NOMO-1 (cell line): Measurements from ENCODE around the gene RIOK3.
"Not testable (repeated sequence)": the region's sequence is repeated elsewhere in the genome, so short reads cannot be mapped to it uniquely, and the experiment has no call there.

Experiments
- DNase-seq, 2 experiments: peaks; one replicate each; lab custom pipeline; 2025; ENCODE audit not compliant: unreplicated experiment in 2 of 2; lab: John Stamatoyannopoulos, UW

The RIOK3 gene

DNA sequence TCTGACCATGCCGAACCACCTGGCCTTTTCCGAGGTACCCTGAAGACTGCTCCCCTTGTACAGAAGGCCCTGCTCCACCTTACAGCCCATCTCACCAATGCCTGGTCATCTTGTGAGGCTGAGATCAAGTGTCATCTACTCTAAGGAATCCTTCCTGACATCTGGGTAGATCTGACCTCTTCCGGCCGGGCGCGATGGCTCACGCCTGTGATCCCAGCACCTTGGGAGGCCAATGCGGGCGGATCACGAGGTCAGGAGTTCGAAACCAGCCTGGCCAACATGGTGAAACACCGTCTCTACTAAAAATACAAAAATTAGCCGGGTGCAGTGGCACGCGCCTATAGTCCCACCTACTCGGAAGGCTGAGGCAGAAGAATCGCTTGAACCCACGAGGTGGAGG, 2.1 kb upstream of the RIOK3 start:
- no peak for DNase-seq

- no peak for DNase-seq
Measured at GRCh38 chr18:23451491-23451890, 1.6 kb upstream of the RIOK3 start.

DNA sequence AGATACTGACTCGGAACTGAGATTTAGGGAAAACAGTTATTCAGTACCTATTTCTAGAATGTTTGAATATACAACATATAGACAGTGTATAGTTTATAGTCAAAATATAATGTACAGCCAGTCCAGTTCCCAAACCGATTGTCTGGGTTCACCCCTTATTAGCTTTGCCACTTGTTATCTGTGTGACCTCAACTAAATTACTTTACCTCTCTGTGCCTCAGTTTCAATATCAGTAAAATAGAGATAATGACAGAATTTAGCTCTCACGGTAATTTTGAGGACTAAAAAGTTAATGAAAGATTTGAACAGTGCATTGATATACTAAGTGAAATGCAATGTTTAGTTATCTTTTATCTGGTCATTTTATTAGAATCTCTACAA, 750 bp upstream of the RIOK3 start:
- no peak for DNase-seq

DNA sequence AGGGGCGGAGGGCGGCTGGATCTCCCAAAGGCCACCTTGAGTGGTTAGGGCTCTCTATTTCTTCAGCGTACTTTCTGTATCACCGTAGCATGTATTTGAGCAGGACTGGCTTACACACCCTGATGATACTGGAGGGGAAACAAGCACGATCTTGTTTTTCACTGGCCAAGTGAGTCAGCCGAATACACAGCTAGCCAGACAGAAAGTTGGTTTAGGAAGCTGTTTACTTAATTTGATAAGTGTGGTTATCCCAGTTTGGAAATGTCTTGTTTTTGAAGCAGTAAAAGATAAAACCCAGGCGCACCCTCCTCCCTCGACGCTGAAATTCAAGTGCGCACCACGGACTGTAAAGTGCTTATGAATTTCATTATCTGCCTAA, 582 bp downstream of the RIOK3 start:
- peak in 1 of 2 experiments; percentile 18 for DNase-seq

GRCh38 chr18:23456835-23457234, 3.7 kb downstream of the RIOK3 start:
- no peak for DNase-seq

DNA sequence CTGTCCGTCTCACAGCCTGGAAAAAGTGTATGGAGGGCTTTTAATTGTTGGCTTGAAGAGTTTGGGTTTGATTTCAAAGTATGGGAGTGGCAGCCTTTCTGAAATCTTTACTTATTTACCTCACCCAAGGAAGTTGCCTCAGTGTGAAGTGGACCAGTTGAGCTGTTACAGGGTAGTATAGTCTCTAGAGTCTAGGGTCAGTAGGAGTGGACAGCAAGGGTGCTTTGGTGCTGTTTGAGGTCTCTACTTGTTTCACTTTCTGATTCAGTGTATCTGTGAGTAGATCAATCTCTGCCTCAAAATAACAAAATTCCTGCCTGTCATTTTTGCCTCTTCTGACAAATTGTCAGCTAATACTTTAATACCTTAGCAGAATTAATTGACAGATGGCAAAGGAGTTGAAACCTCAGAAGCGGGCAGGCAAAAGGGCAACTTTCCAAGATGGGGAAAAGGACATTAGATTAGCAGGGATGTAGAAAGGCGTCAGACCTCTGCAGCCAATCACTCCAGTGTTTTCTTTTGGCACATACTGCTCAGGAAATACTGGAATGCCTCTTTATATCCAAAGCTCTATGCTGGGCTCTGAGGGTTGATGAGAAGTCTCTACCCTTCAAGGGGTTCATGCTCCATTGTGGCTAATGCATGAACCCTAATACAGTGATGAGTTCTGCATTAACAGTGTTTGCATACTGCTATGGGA, 5.9 kb downstream of the RIOK3 start:
- no peak for DNase-seq

DNA sequence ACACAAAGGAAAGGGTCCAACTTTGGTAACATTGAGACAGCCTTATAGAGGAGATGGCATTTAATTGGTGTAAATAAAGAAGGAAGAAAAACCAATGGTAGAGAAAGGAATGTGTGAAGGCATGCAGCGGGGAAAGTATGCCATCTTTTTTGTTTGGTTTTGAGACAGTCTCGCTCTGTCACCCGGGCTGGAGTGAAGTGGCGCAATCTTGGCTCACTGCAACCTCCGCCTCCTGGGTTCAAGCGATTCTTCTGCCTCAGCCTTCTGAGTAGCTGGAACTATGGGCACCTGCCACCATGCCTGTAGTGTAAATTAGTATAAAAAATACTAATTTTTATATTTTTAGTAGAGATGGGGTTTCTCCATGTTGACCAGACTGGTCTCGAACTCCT, 6.4 kb downstream of the RIOK3 start:
- DNase-seq = no peak

DNA sequence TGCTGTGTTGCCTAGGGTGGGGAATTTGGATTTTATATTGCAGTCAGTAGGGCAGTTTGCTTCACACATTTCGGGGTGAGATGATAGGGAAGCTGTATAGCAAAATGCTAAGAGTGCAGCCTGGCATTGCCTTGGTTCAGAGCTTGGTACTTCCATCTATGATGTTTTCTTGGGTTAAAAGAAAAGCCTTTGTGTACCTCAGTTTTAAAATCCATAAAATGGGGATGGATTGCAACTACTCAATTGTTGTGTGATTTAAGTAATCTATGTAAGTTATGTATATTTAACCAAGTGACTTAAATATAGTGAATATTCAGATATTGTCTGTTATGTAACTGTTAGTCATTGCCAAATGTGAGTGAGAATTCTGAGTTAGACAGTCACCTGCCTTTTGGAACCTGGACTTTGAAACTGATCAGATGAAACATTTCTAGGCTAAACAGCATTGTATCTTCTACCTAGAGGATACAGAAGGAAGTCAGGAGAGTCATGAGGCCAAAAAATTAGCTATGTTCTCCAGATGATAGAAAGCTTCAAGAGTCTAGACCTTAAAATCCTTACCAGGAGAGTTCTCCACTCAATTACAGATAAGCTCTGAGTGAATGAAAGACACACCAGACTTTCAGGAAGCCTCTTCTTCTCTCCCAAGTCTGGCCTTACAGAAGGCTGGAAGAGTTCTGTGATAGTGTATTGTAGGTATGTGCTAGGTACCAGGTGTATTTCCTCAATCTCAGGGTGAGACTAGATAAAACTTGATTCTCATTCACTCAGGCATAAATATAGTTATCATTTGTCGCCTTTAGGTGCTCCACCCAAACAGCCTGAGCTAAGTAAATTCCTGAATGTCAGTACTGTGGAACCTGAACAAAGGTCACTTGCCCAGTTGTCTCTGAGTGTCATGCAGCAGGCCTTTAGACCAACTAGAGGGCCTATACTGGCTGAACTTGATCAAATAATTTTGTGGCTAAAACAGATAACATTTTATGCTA, 7.5 kb downstream of the RIOK3 start:
- no peak for DNase-seq

- no peak for DNase-seq
Measured at GRCh38 chr18:23462876-23463275, 9.8 kb downstream of the RIOK3 start.

GRCh38 chr18:23468753-23469459, 15.8 kb downstream of the RIOK3 start:
- no peak for DNase-seq

GRCh38 chr18:23470620-23471387, 17.7 kb downstream of the RIOK3 start:
- no peak for DNase-seq

DNA sequence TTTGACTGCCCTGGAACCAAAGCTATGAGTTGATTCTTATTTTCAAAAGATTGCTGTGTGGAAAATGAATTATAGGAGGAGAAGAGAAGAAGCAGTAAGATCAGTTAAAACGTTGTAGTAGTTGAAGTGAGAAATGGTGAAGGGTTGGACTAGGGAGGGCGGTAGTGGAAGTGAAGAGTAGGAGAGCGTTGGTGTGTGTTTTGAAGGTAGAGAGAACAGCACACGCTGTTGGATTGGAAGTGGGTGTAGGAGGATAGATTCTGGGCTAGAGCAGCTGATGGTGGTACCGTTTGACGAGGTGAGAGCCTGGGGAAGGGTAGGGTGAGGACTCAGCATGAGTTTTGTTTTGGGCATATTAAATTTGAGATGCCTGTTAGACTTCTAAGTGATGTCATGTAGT, 18.4 kb downstream of the RIOK3 start:
- no peak for DNase-seq

- DNase-seq = peak; percentile 63 to 94
Measured at GRCh38 chr18:23479829-23480505, 26.9 kb downstream of the RIOK3 start.

DNA sequence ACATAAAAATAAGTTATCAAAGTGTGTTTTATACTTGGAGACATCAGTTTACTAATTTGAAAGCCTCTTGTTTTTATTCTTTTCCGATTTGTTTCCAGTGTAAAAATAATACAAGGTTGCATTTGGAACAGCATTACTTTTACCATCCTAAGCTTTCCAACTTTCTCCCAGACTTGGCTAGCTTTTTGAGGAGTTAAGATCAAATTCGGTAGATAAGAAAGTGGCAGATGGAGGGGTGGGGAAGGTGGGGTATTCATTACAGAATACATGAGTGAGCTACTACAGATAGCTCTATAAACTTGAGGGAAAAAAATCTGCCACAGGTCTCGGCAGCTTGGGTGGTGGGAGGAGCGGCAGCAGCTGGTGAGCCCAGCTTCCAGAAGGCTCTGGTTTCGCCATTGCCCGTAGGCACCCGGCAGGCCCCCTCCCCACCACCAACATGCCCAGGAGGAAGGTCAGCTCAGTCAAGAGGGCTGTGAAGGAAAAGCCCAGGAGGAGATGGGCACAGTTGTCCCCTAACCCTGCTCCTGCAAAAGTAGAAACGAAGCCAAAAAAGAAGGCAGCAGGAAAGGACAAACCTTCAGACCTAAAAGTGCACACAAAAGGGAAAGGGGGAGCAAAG, 31.6 kb downstream of the RIOK3 start:
- DNase-seq = no peak

- DNase-seq = no peak
Measured at GRCh38 chr18:23485386-23485785, 32.3 kb downstream of the RIOK3 start.

GRCh38 chr18:23487738-23488570, 34.9 kb downstream of the RIOK3 start:
- DNase-seq = peak in 1 of 2 experiments; percentile 33

GRCh38 chr18:23489586-23489985, 36.5 kb downstream of the RIOK3 start:
- not testable (repeated sequence) for DNase-seq

DNA sequence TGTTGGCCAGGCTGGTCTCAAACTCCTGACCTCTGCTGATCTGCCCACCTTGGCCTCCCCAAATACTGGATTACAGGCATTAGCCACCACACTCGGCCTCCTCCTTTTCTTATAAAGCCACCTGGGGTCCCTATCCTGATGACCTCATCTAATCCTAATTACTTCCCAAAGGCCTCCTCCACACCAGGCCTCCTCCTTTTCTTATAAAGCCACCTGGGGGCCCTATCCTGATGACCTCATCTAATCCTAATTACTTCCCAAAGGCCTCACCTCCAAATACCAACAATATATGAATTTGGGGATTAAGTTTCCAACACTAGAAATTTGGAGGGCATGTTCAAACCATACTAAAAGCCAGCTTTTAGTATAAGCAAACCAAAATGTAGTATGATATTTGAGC, 40.6 kb downstream of the RIOK3 start:
- no peak for DNase-seq

DNA sequence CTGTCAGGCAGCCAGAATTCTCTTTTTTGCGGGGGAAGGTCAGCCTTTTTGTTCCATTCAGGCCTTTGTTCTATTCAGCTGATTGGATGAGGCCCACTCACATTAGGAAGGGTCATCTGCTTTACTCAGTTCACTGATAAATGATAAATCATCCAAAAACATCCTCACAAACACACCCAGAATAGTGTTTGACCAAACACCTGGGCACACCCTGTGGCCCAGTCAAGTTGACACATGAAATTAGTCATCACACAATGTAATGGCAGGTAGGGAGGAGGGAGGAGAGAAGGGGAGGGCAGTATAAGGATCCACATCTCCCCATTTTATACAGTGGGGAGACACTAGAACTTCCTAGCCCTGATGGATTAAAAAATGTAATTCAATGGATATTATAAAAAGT, 41.9 kb downstream of the RIOK3 start:
- no peak for DNase-seq
